NB4 (cell line): ENCODE data around the gene SCN11A.

Experiments used
- DNase-seq: peaks from one replicate; pipeline ENCODE4 v3.0.0; 2010; ENCODE audit warnings: low read depth
- H3K4me3 ChIP-seq: one replicate; pipeline ENCODE4 v1.5.1; 2011; ENCODE audit warnings: mild to moderate bottlenecking, low read depth, low read length, moderate library complexity
- MAX ChIP-seq: IDR thresholded peaks from 2 replicates; pipeline ENCODE4 v1.6.1; 2011; ENCODE audit warnings: low read depth, low read length
- MYC ChIP-seq: IDR thresholded peaks from 2 replicates; pipeline ENCODE4 v1.6.1; 2011; ENCODE audit warnings: low read depth, low read length
- POLR2A ChIP-seq: IDR thresholded peaks from 2 replicates; pipeline ENCODE4 v1.6.1; 2011; ENCODE audit warnings: mild to moderate bottlenecking; ENCODE audit not compliant: insufficient read length; ENCODE audit errors: extremely low read depth
- TF ChIP-seq, protein P1 (sequence below): IDR thresholded peaks from one replicate; pipeline ENCODE4 v1.5.1; 2012; ENCODE audit warnings: low read depth, low read length

SCN11A gene

GRCh38 chr3:39079530-39079929 lies 27.8 kb upstream of the SCN11A start:
- TF ChIP-seq POLR2A (no peak), MYC (no peak), MAX (no peak)
- TF ChIP-seq, protein P1, sequence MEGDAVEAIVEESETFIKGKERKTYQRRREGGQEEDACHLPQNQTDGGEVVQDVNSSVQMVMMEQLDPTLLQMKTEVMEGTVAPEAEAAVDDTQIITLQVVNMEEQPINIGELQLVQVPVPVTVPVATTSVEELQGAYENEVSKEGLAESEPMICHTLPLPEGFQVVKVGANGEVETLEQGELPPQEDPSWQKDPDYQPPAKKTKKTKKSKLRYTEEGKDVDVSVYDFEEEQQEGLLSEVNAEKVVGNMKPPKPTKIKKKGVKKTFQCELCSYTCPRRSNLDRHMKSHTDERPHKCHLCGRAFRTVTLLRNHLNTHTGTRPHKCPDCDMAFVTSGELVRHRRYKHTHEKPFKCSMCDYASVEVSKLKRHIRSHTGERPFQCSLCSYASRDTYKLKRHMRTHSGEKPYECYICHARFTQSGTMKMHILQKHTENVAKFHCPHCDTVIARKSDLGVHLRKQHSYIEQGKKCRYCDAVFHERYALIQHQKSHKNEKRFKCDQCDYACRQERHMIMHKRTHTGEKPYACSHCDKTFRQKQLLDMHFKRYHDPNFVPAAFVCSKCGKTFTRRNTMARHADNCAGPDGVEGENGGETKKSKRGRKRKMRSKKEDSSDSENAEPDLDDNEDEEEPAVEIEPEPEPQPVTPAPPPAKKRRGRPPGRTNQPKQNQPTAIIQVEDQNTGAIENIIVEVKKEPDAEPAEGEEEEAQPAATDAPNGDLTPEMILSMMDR: no peak
- no peak overlapping the region for H3K4me3 ChIP-seq
- DNase-seq: no peak

- no peak overlapping the region for H3K4me3 ChIP-seq
- TF ChIP-seq MAX (no peak), POLR2A (no peak), MYC (no peak)
- TF ChIP-seq, protein P1: no peak
- DNase-seq: no peak
These were observed 24.2 kb upstream of the SCN11A start for GRCh38 chr3:39075910-39076309.

DNA sequence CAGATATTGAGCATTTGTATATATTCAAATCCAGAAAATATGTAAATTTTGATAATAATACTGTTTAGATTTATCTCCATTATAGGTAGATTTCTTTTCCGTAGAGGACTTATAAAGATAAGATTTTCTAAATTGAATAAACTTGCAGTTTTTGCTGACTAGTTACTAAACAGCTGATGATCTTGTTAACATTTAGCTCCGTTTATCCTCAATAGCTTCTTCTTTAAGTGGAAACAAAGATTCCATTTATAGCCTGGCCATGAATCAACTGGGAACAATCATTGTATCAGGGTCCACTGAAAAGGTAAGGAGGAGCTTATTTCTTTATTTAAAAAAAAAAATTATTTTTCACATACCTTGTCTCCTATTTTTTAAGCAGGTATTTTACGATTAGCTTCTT lies 16.8 kb upstream of the SCN11A start:
- H3K4me3 ChIP-seq: no peak overlapping the region
- TF ChIP-seq, protein P1: no peak
- no peak for TF ChIP-seq POLR2A
- TF ChIP-seq MAX: no peak
- no peak for TF ChIP-seq MYC
- DNase-seq: no peak

- no peak for DNase-seq
- TF ChIP-seq MAX: no peak
- TF ChIP-seq MYC: no peak
- TF ChIP-seq POLR2A: no peak
- TF ChIP-seq, protein P1: no peak
These were observed 15.5 kb upstream of the SCN11A start for GRCh38 chr3:39067286-39067685.

GRCh38 chr3:39065197-39065596 lies 13.5 kb upstream of the SCN11A start:
- TF ChIP-seq, protein P1: peak; percentile 69
- TF ChIP-seq MAX (no peak), MYC (no peak), POLR2A (no peak)
- peak; percentile 68 for DNase-seq
- H3K4me3 ChIP-seq: no peak overlapping the region

More at GRCh38 chr3:39067286-39067685, 15.5 kb upstream of the SCN11A start:
- no peak overlapping the region for H3K4me3 ChIP-seq

DNA sequence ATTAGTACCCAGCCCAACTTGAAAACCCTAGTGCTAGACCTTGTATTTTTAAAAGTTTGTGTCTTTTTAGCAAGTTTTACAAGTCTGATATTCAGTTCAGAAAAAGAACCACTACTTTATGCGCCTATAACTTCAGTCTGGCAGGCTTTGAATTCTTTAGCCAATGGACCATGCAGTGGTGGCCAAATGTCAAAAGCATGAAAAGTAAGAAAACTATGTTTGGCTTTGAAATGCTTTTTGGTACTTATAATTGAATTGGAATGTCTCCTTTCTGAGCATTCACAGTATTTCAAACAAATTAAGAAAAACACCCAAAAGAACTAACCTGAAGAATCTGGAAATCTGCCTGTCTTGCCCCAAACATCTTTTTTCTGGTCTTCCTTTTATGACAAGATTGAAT lies 12.9 kb upstream of the SCN11A start:
- TF ChIP-seq POLR2A: no peak
- no peak for TF ChIP-seq MYC
- TF ChIP-seq MAX: no peak
- TF ChIP-seq, protein P1: no peak
- DNase-seq: no peak
- H3K4me3 ChIP-seq: no peak overlapping the region
